Superior temporal gyrus (tissue), 1 donor: ENCODE measurements around the gene EPS15.
"Not testable (repeated sequence)": the region's sequence is repeated elsewhere in the genome, so short reads cannot be mapped to it uniquely, and the experiment has no call there.

Source experiments
- DNase-seq: peaks from one replicate; pipeline ENCODE4 v3.0.0-alpha.2; 2016; ENCODE audit errors: extremely low spot score

The EPS15 gene

GRCh38 chr1:51336711-51337110 lies 182.4 kb downstream of the EPS15 start:
- no peak for DNase-seq

GRCh38 chr1:51336004-51336403 lies 183.1 kb downstream of the EPS15 start:
- no peak for DNase-seq

- peak; percentile 22 for DNase-seq
Measured at GRCh38 chr1:51331206-51332100, 187.6 kb downstream of the EPS15 start.

- DNase-seq: no peak
Measured at GRCh38 chr1:51330331-51331201, 188.5 kb downstream of the EPS15 start, which contains the start of gene TTC39A. Gene TTC39A (minus strand): TSS chr1:51330562. CDS start chr1:51330477, 85 bp downstream.

- DNase-seq: no peak
Measured at GRCh38 chr1:51329443-51330325, 189.4 kb downstream of the EPS15 start.

DNA sequence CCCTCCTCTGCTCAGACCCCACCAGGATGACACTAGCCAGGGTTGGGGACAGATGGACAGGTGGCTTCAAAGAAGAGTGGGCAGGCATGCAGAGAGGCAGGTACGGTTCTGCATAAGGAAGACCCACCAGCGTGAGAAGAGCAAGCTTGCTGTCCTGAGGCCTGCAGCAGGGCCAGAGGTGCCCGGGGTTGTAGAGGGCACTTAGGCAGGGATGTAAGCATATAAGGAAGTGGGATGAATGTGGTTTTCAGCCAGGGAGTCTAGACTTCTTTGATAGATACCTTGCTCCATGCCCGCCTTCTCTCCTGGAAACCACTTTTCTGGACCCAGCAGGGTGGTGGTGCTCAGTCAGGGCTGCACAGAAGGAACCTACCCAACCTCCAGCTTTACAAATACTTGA lies 190.1 kb downstream of the EPS15 start:
- no peak for DNase-seq

DNA sequence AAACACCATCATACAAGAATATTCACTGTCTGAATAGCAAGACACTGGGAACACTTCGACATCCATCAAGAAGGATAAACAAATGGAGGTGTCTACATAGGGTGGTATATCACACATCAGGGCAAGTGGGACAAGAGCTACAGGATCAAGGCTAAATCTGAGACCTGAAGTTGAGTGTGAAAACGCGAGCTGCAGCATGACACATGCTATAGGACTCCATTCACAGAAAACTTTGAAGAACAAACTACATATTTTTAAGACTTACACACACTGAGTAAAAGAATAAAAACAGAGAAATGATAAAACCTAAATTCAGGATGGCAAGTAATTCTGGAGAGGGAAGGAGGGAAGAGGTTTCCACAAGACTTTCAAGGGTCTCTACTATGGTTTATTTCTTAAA lies 190.8 kb downstream of the EPS15 start:
- no peak for DNase-seq

DNA sequence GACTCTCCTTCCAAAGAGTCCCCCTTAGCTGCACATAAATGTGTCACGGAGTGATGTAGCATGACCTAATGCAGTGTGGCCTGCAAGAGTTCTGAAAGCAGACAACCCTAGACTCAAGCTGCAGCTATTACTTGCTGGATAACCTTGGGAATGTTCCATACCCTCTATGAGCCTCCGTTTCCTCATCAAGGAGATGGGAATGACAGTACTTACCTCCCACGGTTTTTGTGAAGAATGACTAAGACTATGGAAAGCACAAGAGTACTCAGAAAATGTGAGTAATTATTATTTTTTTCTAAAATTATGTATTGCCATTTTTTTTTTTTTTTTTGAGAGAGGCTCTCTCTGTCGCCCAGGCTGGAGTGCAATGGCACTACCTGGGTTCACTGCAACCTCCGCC lies 191.7 kb downstream of the EPS15 start:
- DNase-seq: peak; percentile 19

GRCh38 chr1:51326839-51327238 lies 192.2 kb downstream of the EPS15 start:
- no peak for DNase-seq

- no peak for DNase-seq
Measured at GRCh38 chr1:51325878-51326755, 192.9 kb downstream of the EPS15 start.

DNA sequence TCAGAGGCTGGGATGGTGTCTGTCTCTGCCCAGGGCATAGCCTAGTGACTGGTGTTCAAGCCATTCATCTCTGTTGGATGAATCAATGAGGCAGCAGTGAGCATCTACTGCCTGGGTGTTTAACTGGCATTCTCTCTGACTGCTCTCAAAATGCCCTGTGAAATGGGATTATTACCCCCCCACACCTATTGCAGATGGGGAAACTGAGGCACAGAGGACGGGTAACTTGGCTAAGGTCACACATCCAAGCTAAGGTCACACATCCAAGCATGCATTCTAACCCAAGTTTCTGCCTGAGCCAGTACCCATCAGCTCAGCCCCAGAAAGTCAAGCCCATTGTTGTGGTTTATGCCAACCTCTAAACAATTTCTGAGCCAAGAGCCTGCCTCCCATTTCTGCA lies 193.7 kb downstream of the EPS15 start:
- no peak for DNase-seq

DNA sequence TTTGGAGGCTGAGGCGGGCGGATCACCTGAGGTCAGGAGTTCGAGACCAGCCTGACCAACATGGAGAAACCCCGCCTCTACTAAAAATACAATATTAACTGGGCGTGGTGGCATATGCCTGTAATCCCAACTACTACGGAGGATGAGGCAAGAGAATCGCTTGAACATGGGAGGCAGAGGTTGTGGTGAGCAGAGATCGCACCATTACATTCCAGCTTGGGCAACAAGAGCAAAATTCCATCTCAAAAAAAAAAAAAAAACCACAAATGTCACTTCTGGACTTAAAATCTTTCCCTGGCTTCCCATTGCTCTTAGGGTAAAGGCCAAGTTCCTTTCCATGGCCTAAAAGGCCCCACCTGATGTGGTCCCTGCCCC lies 194.1 kb downstream of the EPS15 start:
- not testable (repeated sequence) for DNase-seq

DNA sequence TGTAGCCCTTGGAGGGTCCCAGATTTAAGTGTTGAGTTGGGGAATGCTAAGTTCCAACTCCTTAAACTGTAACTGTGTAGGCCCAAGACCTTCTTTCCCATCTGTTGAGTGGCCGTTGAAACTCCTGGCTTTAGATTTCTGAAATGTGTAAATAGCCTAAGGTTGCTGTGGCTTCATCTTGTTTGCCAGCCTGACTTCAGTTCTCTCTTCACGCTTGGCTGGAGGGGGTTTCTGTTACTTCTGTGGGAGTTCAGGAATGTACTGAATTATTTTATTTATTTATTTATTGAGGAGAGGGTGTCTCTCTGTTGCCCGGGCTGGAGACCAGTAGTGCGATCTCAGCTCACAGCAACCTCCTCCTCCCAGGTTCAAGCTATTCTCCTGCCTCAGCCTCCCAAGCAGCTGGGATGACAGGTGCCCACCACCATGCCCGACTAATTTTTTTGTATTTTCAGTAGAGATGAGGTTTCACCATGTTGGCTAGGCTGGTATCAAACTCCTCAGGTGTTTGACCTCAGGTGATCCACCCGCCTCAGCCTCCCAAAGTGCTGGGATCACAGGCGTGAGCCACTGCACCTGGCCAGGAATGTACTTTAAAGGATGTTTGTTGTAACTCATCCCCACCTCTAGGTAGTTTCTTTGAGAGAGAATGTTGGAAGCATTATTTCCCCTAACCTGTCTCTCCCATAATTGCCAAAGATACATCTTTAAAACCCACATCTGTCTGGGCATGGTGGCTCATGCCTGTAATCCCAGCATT lies 194.6 kb downstream of the EPS15 start:
- no peak for DNase-seq

DNA sequence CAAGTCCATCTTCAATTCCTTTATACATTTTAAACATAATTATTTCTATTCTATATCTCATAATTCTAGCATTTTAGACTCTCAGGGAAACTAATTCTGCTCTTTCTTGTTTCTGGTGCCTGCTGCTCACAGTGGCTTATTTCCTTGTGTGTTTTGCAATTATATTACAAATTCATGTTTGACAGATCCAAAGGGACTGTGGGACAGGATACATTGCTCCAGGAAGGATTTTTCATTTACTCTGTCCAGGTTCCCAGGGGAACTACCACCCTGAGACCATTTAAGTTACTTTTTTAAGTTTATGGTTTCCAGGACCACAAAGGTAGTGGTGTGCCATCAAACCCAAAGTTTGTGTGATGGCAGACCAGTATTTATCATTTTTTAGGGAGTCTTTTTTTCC lies 195.3 kb downstream of the EPS15 start:
- DNase-seq: no peak

- DNase-seq: no peak
Measured at GRCh38 chr1:51322417-51323101, 196.5 kb downstream of the EPS15 start.

DNA sequence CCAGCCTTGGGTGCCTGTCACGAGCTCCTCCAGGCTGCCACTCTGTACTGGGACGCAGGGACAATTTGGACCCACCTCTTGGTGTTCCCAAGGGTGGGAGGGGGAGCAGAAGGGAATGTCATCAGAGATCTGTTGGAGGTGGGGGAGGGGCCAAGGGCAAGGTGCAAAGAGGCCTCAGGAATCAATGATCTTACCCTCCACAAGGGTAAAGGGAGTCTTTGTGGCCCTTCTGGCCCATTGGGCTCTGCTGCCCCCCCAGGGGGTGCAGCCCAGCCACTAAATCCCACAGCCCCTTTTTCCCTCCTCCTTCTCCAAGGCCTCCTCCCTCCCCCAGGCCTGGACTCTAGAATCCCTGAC lies 197.2 kb downstream of the EPS15 start:
- no peak for DNase-seq

DNA sequence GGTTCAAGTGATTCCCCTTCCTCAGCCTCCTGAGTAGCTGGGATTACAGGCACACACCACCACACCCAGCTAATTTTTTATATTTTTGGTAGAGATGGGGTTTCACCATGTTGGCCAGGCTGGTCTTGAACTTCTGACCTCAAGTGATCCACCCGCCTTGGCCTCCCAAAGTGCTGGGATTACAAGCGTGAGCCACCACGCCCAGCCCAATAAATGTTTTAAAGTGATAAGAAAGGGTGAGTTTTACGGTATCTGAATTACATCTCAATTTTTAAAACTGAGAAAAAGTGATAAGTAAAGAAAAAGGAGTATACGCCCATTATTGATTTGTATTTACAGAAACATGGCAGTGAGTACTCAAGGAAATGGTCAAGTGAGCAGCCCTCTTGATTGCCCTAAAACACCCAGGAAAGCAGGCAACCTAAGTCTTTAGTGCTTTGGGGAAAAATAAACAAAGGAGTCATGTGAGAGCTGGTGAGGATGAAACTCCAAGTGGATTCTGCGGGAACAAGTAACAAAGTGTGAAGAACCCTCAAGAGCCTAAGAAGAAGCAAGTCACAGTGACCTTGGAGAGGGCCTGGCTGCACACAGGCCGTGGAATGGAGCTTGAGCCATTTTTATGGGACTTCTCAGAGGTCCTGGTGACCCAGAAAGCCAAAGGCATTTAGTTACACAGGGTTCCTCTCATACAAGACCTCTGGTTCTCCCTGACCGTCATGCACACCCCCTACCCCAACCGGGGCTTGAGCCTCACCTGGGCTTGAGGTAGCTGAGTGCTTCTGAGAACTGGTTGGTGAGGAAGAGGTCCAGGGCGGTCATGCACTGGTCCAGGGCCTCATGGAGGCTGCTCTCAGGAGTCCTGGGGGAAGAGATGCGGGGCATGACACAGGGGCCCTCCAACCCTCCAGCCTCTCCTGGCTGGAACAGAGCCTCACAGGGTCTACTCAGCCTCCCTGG lies 197.8 kb downstream of the EPS15 start:
- no peak for DNase-seq

GRCh38 chr1:51317798-51318197 lies 201.3 kb downstream of the EPS15 start:
- no peak for DNase-seq

DNA sequence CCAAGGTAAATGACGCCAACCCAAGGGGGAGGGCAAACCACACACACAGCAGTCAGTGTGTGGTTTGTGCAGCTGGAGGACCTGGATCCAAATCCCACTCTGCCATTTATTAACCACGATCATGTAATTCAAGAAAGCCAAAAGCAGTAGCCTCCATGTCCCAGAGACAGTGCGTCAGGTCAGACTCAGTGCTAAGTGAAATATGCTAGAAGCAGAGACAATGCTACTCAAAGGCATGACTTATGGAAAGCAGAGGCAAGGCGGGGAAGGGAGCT lies 202.3 kb downstream of the EPS15 start:
- no peak for DNase-seq
